ENCODE measurements around the gene NLRP6.

DNA sequence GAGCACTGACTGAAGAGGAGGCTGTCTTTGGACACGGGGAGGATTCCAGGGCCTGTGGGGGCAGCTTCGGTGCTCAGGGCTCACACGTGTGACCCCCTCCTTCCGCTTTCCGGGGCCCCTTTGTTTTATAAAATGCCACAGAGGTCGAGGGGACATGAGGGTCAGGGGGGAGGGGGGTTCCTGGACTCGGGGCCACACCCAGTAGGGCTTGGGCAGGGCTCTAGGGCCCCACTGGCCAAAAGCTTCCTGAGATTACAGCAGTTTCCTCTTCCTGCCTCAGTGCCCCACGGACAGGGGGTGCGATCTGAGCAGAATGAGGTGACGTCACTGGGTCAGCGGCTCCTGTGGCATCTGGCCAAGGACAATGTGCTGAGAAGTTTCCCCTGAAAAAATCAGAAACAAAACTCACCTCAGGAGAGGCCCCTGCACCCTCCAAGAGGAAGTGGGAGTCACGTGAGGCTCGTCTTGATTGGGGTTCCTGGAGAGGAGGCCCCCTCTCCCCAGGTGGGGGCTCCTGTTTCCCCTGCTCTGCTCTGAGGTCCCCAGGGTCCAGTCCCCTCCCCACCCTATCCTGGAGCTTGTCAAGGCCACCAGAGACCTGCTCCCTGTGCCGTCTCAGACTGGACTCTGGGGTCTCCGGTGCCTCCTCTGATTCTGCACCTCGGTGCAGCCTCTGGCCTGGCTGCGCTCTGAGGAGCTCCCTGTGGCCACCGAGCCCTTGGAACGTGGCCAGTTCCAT, 48.8 kb downstream of the NLRP6 start:
- TF ChIP-seq, protein P1, sequence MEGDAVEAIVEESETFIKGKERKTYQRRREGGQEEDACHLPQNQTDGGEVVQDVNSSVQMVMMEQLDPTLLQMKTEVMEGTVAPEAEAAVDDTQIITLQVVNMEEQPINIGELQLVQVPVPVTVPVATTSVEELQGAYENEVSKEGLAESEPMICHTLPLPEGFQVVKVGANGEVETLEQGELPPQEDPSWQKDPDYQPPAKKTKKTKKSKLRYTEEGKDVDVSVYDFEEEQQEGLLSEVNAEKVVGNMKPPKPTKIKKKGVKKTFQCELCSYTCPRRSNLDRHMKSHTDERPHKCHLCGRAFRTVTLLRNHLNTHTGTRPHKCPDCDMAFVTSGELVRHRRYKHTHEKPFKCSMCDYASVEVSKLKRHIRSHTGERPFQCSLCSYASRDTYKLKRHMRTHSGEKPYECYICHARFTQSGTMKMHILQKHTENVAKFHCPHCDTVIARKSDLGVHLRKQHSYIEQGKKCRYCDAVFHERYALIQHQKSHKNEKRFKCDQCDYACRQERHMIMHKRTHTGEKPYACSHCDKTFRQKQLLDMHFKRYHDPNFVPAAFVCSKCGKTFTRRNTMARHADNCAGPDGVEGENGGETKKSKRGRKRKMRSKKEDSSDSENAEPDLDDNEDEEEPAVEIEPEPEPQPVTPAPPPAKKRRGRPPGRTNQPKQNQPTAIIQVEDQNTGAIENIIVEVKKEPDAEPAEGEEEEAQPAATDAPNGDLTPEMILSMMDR (IDR thresholded peaks at IDR 0.05): no peak
- no peak for TF ChIP-seq EP300 (IDR thresholded peaks at IDR 0.05)
